HepG2 (cell line): ENCODE data around the gene AREL1. TPM values are rescaled to one million over a fixed set of nuclear protein-coding genes. Genes with fewer than 3 reads are reported as not detected.

Experiments used
- CHD2 ChIP-seq: IDR thresholded peaks from 2 replicates; pipeline ENCODE4 v1.6.1; 2011; ENCODE audit warnings: low read depth, low read length, improper control_type of control experiment
- NFE2L2 ChIP-seq: fragments of 150-350 bp; IDR thresholded peaks from 2 replicates; pipeline ENCODE4 v1.6.1; 2014; ENCODE audit warnings: low read length
- ZBTB21 ChIP-seq: sonication (generic); formaldehyde crosslinking; IDR thresholded peaks from 2 replicates; pipeline ENCODE4 v1.4.0; 2020; ENCODE audit warnings: missing genetic modification reagents
- polyA plus RNA-seq, 8 experiments: library from polyadenylated mRNA; depleted of rRNA in 3 of 8; stranded (reverse) in 7 of 8; unstranded in 1 of 8; fragments of >200 nt; fragmentation: Illumina TruSeq in 4 of 8; extraction: Trizol in 4 of 8; gene quantifications; 2 replicates each; pipeline versions ENCODE4 v1.2.1 to v1.2.3, GENCODE V29; 2011 to 2016; ENCODE audit warnings: low read depth in 4 of 8, missing spikeins in 1 of 8, mixed read lengths in 1 of 8; ENCODE audit not compliant: insufficient read depth in 1 of 8
- total RNA-seq, 5 experiments: library from RNA; depleted of rRNA; stranded (reverse); fragments of >200 nt; fragmentation: Illumina TruSeq; extraction: Trizol; gene quantifications; 2 replicates each; pipeline ENCODE4 v1.2.3, GENCODE V29; 2016; ENCODE audit warnings: low read depth in 1 of 5
- TF ChIP-seq, protein P1 (sequence below), 2 experiments: fragments of 450-650 bp in 1 of 2; sonication (generic) in 1 of 2; formaldehyde crosslinking in 1 of 2; IDR thresholded peaks; 2 replicates each; pipeline versions ENCODE4 v1.6.1 to v1.8.0; 2016 to 2022; ENCODE audit warnings: antibody characterized with exemption in 1 of 2, mild to moderate bottlenecking in 1 of 2, missing genetic modification reagents in 1 of 2
- TF ChIP-seq, protein P2 (sequence below): sonication (generic); formaldehyde crosslinking; IDR thresholded peaks from 2 replicates; pipeline ENCODE4 v1.4.0; 2020; ENCODE audit warnings: missing genetic modification reagents, mild to moderate bottlenecking, borderline replicate concordance

AREL1 gene
- total and polyA plus RNA-seq, 2 of the 13 experiments (the other 11 are each of a cell fraction or from before 2014, with no cell fraction given), result 21.3 to 25.4 TPM

DNA sequence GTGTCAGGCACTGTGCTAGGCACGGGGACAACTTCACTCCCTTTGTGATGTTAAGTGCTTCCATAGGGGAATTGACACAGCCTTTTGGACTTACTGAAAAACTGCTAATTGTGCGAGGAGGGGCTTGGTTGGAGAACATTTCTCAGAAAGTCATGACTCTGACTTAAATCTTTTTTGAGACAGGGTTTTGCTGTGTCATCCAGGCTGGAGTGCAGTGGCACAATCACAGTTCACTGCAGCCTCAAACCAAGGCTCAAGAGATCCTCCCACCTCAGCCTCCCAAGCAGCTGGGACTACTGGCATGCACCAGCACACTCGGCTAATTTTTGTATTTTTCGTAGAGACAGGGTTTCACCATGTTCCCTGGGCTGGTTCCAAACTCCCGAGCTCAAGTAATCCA, 90.6 kb downstream of the AREL1 start (continued):
- TF ChIP-seq, protein P1, sequence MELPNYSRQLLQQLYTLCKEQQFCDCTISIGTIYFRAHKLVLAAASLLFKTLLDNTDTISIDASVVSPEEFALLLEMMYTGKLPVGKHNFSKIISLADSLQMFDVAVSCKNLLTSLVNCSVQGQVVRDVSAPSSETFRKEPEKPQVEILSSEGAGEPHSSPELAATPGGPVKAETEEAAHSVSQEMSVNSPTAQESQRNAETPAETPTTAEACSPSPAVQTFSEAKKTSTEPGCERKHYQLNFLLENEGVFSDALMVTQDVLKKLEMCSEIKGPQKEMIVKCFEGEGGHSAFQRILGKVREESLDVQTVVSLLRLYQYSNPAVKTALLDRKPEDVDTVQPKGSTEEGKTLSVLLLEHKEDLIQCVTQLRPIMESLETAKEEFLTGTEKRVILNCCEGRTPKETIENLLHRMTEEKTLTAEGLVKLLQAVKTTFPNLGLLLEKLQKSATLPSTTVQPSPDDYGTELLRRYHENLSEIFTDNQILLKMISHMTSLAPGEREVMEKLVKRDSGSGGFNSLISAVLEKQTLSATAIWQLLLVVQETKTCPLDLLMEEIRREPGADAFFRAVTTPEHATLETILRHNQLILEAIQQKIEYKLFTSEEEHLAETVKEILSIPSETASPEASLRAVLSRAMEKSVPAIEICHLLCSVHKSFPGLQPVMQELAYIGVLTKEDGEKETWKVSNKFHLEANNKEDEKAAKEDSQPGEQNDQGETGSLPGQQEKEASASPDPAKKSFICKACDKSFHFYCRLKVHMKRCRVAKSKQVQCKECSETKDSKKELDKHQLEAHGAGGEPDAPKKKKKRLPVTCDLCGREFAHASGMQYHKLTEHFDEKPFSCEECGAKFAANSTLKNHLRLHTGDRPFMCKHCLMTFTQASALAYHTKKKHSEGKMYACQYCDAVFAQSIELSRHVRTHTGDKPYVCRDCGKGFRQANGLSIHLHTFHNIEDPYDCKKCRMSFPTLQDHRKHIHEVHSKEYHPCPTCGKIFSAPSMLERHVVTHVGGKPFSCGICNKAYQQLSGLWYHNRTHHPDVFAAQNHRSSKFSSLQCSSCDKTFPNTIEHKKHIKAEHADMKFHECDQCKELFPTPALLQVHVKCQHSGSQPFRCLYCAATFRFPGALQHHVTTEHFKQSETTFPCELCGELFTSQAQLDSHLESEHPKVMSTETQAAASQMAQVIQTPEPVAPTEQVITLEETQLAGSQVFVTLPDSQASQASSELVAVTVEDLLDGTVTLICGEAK (IDR thresholded peaks at IDR 0.05), result no peak
- TF ChIP-seq, protein P1 (CRISPR knock-in tag; IDR thresholded peaks at IDR 0.05), result no peak
- TF ChIP-seq, protein P2, sequence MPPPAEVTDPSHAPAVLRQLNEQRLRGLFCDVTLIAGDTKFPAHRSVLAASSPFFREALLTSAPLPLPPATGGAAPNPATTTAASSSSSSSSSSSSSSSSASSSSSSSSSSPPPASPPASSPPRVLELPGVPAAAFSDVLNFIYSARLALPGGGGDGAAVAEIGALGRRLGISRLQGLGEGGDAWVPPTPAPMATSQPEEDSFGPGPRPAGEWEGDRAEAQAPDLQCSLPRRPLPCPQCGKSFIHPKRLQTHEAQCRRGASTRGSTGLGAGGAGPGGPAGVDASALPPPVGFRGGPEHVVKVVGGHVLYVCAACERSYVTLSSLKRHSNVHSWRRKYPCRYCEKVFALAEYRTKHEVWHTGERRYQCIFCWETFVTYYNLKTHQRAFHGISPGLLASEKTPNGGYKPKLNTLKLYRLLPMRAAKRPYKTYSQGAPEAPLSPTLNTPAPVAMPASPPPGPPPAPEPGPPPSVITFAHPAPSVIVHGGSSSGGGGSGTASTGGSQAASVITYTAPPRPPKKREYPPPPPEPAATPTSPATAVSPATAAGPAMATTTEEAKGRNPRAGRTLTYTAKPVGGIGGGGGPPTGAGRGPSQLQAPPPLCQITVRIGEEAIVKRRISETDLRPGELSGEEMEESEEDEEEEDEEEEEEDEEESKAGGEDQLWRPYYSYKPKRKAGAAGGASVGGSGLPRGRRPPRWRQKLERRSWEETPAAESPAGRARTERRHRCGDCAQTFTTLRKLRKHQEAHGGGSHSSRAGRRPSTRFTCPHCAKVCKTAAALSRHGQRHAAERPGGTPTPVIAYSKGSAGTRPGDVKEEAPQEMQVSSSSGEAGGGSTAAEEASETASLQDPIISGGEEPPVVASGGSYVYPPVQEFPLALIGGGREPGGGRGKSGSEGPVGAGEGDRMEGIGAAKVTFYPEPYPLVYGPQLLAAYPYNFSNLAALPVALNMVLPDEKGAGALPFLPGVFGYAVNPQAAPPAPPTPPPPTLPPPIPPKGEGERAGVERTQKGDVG (CRISPR knock-in tag), result no peak
- no peak for TF ChIP-seq ZBTB21 (CRISPR knock-in tag)
- TF ChIP-seq NFE2L2, result 0 out of 2 replicates have a peak, but pooled peaks have one; percentile 18
- no peak for TF ChIP-seq CHD2
